Measurements from ENCODE around the gene OTOL1.

- no peak for TF ChIP-seq POLR2AphosphoS5 (IDR thresholded peaks at IDR 0.05; ENCODE audit: insufficient read depth in 1 of 2, low read depth in 1 of 2)
- TF ChIP-seq POLR2A (IDR thresholded peaks at IDR 0.05), result no peak
- no peak for TF ChIP-seq CTCF (IDR thresholded peaks at IDR 0.05)
These were observed 20.7 kb upstream of the OTOL1 start for GRCh38 chr3:161475905-161476304.
